MM.1S (cell line): ENCODE results near the gene KCNA5.

ENCODE experiments used
- DNase-seq: peaks from one replicate; pipeline ENCODE4 v3.0.0-alpha.2; 2015
- H2AFZ ChIP-seq: fragments of 300-600 bp; sonication (generic); 2 replicates; pipeline ENCODE4 v1.6.0; 2016; ENCODE audit warnings: antibody characterized with exemption, low read length
- H3F3A ChIP-seq: fragments of 300-600 bp; sonication (generic); 2 replicates; pipeline ENCODE4 v1.6.1; 2016; ENCODE audit warnings: mild to moderate bottlenecking, antibody characterized with exemption, low read length, moderate library complexity, mixed read lengths; ENCODE audit not compliant: insufficient read depth
- H3K27ac ChIP-seq: fragments of 300-600 bp; sonication (generic); 2 replicates; pipeline ENCODE4 v1.5.1; 2016; ENCODE audit warnings: mild to moderate bottlenecking, low read length
- H3K27me3 ChIP-seq: fragments of 300-600 bp; sonication (generic); replicated peaks from 2 replicates; pipeline ENCODE4 v1.6.0; 2016; ENCODE audit warnings: low read length; ENCODE audit not compliant: insufficient read depth
- H3K36me3 ChIP-seq: fragments of 300-600 bp; sonication (generic); replicated peaks from 2 replicates; pipeline ENCODE4 v1.6.1; 2016; ENCODE audit warnings: mild to moderate bottlenecking, low read length, mixed read lengths; ENCODE audit not compliant: insufficient read depth
- H3K4me1 ChIP-seq: fragments of 300-600 bp; sonication (generic); 2 replicates; pipeline ENCODE4 v1.6.1; 2016; ENCODE audit warnings: low read length, mixed read lengths
- H3K4me2 ChIP-seq: fragments of 300-600 bp; sonication (generic); 2 replicates; pipeline ENCODE4 v1.6.0; 2016; ENCODE audit warnings: low read depth, low read length
- H3K4me3 ChIP-seq: fragments of 300-600 bp; sonication (generic); 2 replicates; pipeline ENCODE4 v1.5.1; 2016; ENCODE audit warnings: low read length, mixed read lengths
- H3K79me2 ChIP-seq: fragments of 300-600 bp; sonication (generic); 2 replicates; pipeline ENCODE4 v1.6.1; 2016; ENCODE audit warnings: mixed run types, low read length, mixed read lengths
- H3K9ac ChIP-seq: fragments of 300-600 bp; sonication (generic); 2 replicates; pipeline ENCODE4 v1.6.1; 2016; ENCODE audit warnings: low read length, mixed read lengths
- H3K9me2 ChIP-seq: fragments of 300-600 bp; sonication (generic); replicated peaks from 2 replicates; pipeline ENCODE4 v1.6.1; 2016; ENCODE audit warnings: mild to moderate bottlenecking, low read length, mixed read lengths; ENCODE audit not compliant: insufficient read depth
- H3K9me3 ChIP-seq: fragments of 300-600 bp; sonication (generic); replicated peaks from 2 replicates; pipeline ENCODE4 v1.6.1; 2016; ENCODE audit warnings: mild to moderate bottlenecking, low read length, mixed read lengths; ENCODE audit not compliant: insufficient read depth
- H4K20me1 ChIP-seq: fragments of 300-600 bp; sonication (generic); 2 replicates; pipeline ENCODE4 v1.6.1; 2016; ENCODE audit warnings: mild to moderate bottlenecking, low read length, moderate library complexity, mixed read lengths; ENCODE audit not compliant: insufficient read depth
- EZH2 ChIP-seq: fragments of 300-600 bp; sonication (generic); optimal IDR thresholded peaks from 2 replicates; pipeline ENCODE3; 2017; ENCODE audit warnings: low read depth, mild to moderate bottlenecking, antibody characterized with exemption, low read length, mixed read lengths
- EZH2phosphoT487 ChIP-seq: fragments of 300-600 bp; sonication (generic); IDR thresholded peaks from 2 replicates; pipeline ENCODE4 v1.6.1; 2018; ENCODE audit warnings: antibody characterized with exemption, low read length
- TF ChIP-seq, protein P1 (sequence below): fragments of 300-600 bp; sonication (generic); IDR thresholded peaks from 2 replicates; pipeline ENCODE4 v1.5.1; 2016; ENCODE audit warnings: antibody characterized with exemption, low read length, mixed read lengths

The KCNA5 gene

DNA sequence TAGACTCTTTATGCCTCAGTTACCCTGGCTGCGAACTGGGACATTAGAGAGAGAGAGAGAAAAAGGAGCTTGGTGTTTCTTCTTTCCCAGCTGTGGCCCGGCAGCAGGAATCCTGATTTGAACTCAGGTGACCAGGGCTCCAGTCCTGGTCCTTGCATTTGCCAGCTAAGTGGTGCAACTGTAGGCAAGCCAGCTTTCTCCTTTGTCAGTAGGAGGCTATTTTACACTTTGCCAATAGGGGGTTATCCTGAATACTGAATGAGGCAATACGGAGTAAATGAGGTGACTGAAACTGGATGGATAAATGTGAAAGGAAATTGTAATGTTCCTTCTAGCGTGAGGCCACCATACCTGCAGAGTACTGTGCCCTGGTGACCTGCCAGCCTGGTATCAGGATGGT lies 27.8 kb downstream of the KCNA5 start:
- Histone ChIP-seq H3F3A (no peaks in the 10 kb centered on the region), H3K4me1 (no peaks in the 10 kb centered on the region), H3K4me2 (no peak overlapping the region), H4K20me1 (no peaks in the 10 kb centered on the region), H3K27me3 (no peaks in the 10 kb centered on the region), H3K79me2 (no peaks in the 10 kb centered on the region), H3K9me3 (no peaks in the 10 kb centered on the region), H3K9ac (no peak overlapping the region), H3K9me2 (no peaks in the 10 kb centered on the region), H2AFZ (no peak overlapping the region), H3K4me3 (no peak overlapping the region), H3K36me3 (no peaks in the 10 kb centered on the region), H3K27ac (no peak overlapping the region)
- DNase-seq, result no peak
- TF ChIP-seq EZH2 (no peak), EZH2phosphoT487 (no peak)
- TF ChIP-seq, protein P1, sequence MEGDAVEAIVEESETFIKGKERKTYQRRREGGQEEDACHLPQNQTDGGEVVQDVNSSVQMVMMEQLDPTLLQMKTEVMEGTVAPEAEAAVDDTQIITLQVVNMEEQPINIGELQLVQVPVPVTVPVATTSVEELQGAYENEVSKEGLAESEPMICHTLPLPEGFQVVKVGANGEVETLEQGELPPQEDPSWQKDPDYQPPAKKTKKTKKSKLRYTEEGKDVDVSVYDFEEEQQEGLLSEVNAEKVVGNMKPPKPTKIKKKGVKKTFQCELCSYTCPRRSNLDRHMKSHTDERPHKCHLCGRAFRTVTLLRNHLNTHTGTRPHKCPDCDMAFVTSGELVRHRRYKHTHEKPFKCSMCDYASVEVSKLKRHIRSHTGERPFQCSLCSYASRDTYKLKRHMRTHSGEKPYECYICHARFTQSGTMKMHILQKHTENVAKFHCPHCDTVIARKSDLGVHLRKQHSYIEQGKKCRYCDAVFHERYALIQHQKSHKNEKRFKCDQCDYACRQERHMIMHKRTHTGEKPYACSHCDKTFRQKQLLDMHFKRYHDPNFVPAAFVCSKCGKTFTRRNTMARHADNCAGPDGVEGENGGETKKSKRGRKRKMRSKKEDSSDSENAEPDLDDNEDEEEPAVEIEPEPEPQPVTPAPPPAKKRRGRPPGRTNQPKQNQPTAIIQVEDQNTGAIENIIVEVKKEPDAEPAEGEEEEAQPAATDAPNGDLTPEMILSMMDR, result no peak

GRCh38 chr12:5072311-5072710 lies 28.6 kb downstream of the KCNA5 start:
- no peaks in the 10 kb centered on the region for H3K4me1 ChIP-seq
- H3K79me2 ChIP-seq, result no peaks in the 10 kb centered on the region
- H4K20me1 ChIP-seq, result no peaks in the 10 kb centered on the region
- no peak overlapping the region for H3K4me2 ChIP-seq
- no peaks in the 10 kb centered on the region for H3K36me3 ChIP-seq
- H3K9me2 ChIP-seq, result no peaks in the 10 kb centered on the region
- TF ChIP-seq EZH2phosphoT487 (no peak), EZH2 (no peak)
- TF ChIP-seq, protein P1, result no peak
- no peaks in the 10 kb centered on the region for H3F3A ChIP-seq
- DNase-seq, result no peak
- H3K27ac ChIP-seq, result no peak overlapping the region
- H3K9ac ChIP-seq, result no peak overlapping the region
- no peaks in the 10 kb centered on the region for H3K9me3 ChIP-seq
- H3K27me3 ChIP-seq, result no peaks in the 10 kb centered on the region
- H2AFZ ChIP-seq, result no peak overlapping the region
- no peak overlapping the region for H3K4me3 ChIP-seq

DNA sequence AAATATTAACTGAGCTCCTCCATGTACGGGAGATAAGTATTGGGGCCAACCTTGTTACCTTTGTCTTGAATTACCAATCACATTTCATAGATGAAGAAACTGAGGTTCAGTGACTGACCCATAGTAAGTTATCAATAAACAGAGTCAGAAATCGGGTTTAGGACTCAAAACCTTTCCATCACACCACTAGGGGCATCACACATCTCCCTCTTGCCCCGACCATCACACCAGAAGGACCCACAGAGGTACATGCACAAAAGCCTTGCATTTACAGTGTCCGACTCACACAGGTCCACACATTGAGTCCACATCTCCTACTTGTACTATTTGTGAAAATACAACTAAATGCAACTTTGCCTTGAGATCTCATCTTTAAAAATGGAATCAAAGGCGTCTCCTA lies 29.4 kb downstream of the KCNA5 start:
- Histone ChIP-seq H3K9ac (no peak overlapping the region), H4K20me1 (no peaks in the 10 kb centered on the region), H3K27ac (no peak overlapping the region), H3K9me2 (no peaks in the 10 kb centered on the region), H3K36me3 (no peaks in the 10 kb centered on the region), H3K4me3 (no peak overlapping the region), H3K27me3 (no peaks in the 10 kb centered on the region), H3K4me2 (no peak overlapping the region), H3F3A (no peaks in the 10 kb centered on the region), H2AFZ (no peak overlapping the region), H3K79me2 (no peaks in the 10 kb centered on the region), H3K9me3 (no peaks in the 10 kb centered on the region), H3K4me1 (no peaks in the 10 kb centered on the region)
- no peak for DNase-seq
- TF ChIP-seq EZH2phosphoT487, result no peak
- TF ChIP-seq, protein P1, result peak; percentile 14; the same call in 1 of the 2 replicates

DNA sequence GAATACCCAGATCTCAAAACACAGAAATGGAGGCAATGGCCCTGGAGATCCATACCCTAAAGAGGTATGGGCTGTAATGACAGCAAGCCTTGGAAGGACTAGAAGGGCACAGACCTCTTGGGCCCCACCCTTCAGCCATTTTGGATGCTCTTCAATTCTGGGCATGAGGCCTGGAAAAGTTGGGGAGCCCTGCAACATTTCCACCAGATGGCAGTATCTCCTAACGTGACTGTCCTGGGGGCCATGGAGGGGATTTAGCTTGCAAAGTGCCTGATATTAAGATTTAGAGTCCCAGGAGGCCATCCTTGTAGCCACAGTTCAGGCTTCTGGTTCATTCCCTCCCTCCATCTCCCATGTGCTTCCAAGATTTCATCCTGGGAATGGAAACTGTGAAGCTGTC lies 30.2 kb downstream of the KCNA5 start:
- TF ChIP-seq, protein P1, result peak; percentile 27
- TF ChIP-seq EZH2 (no peak), EZH2phosphoT487 (no peak)
- H3F3A ChIP-seq, result no peaks in the 10 kb centered on the region
- no peak overlapping the region for H3K9ac ChIP-seq
- H3K79me2 ChIP-seq, result no peaks in the 10 kb centered on the region
- no peak overlapping the region for H2AFZ ChIP-seq
- no peaks in the 10 kb centered on the region for H3K27me3 ChIP-seq
- H3K27ac ChIP-seq, result no peak overlapping the region
- H3K4me1 ChIP-seq, result no peaks in the 10 kb centered on the region
- no peaks in the 10 kb centered on the region for H3K9me3 ChIP-seq
- no peaks in the 10 kb centered on the region for H3K9me2 ChIP-seq
- DNase-seq, result no peak
- no peaks in the 10 kb centered on the region for H3K36me3 ChIP-seq
- no peaks in the 10 kb centered on the region for H4K20me1 ChIP-seq
- H3K4me2 ChIP-seq, result no peak overlapping the region
- H3K4me3 ChIP-seq, result no peak overlapping the region
